CD4-positive, alpha-beta T cell (primary cell): ENCODE results near the gene LRRC38. TPM values are rescaled to one million over a fixed set of nuclear protein-coding genes. Genes with fewer than 3 reads are reported as not detected.

Experiments used
- ATAC-seq: fragments of 200-7000 bp; cut with Tn5 transposase; one replicate; pipeline ENCODE4 v1.10.0; 2022; ENCODE audit warnings: mild to moderate bottlenecking; ENCODE audit not compliant: poor library complexity
- CTCF ChIA-PET: fragments of 350-600 bp; sonication (Branson Sonifier 250); formaldehyde crosslinking; loops from one replicate; lab custom pipeline; 2021; ENCODE audit warnings: antibody characterized with exemption, inconsistent platforms; lab: Charles Lee
- POLR2A ChIA-PET: fragments of 350-600 bp; sonication (Branson Sonifier 250); formaldehyde crosslinking; loops from one replicate; lab custom pipeline; 2021; ENCODE audit warnings: antibody characterized with exemption, inconsistent platforms; lab: Charles Lee
- DNase-seq, 14 experiments: peaks; one replicate each; pipeline ENCODE4 v3.0.0-alpha.2; 2013 to 2020; ENCODE audit warnings: mixed read lengths in 2 of 14
- H3K27ac ChIP-seq, 2 donors: one replicate each; pipeline versions ENCODE4 v1.5.1 to v1.7.0; 2013; ENCODE audit warnings: low read length in 2 of 2, low read depth in 1 of 2, mild to moderate bottlenecking in 1 of 2
- H3K27me3 ChIP-seq, 2 experiments: 1 replicate in 1 of 2; 2 replicates in 1 of 2; pipeline versions ENCODE4 v1.6.1 to v1.7.0; 2013; ENCODE audit warnings: low read length in 2 of 2, control low read depth in 1 of 2, mild to moderate bottlenecking in 1 of 2, moderate library complexity in 1 of 2; ENCODE audit not compliant: insufficient read depth in 2 of 2, control insufficient read depth in 1 of 2
- H3K36me3 ChIP-seq: one replicate; pipeline ENCODE4 v1.6.1; 2013; ENCODE audit warnings: low read length, control low read depth; ENCODE audit not compliant: insufficient read depth
- H3K4me1 ChIP-seq: one replicate; pipeline ENCODE4 v1.6.1; 2013; ENCODE audit warnings: low read length, control low read depth; ENCODE audit not compliant: insufficient read depth
- H3K4me3 ChIP-seq: one replicate; pipeline ENCODE4 v1.5.1; 2013; ENCODE audit warnings: mild to moderate bottlenecking, low read length, moderate library complexity
- H3K9me3 ChIP-seq, 2 experiments: 1 replicate in 1 of 2; 2 replicates in 1 of 2; pipeline versions ENCODE4 v1.6.1 to v1.7.0; 2013; ENCODE audit warnings: low read length in 2 of 2, mild to moderate bottlenecking in 2 of 2, control low read depth in 1 of 2, moderate library complexity in 1 of 2; ENCODE audit not compliant: control insufficient read depth in 1 of 2, insufficient read depth in 1 of 2
- H3K27ac Mint-ChIP-seq: one replicate; pipeline ENCODE4 v1.8.0; 2020; ENCODE audit warnings: mixed read lengths
- H3K27me3 Mint-ChIP-seq: one replicate; pipeline ENCODE4 v1.8.0; 2021; ENCODE audit warnings: mixed read lengths
- H3K36me3 Mint-ChIP-seq: one replicate; pipeline ENCODE4 v1.8.0; 2021; ENCODE audit warnings: low read depth, mixed read lengths
- H3K4me1 Mint-ChIP-seq: one replicate; pipeline ENCODE4 v1.8.0; 2021; ENCODE audit warnings: low read depth, mixed read lengths
- H3K4me3 Mint-ChIP-seq: one replicate; pipeline ENCODE4 v1.8.0; 2020; ENCODE audit warnings: mild to moderate bottlenecking, mixed read lengths
- H3K9me3 Mint-ChIP-seq: one replicate; pipeline ENCODE4 v1.8.0; 2020; ENCODE audit warnings: mixed read lengths
- CTCF ChIP-seq: fragments of 200-600 bp; IDR thresholded peaks from one replicate; pipeline ENCODE4 v1.8.0; 2022; ENCODE audit warnings: antibody characterized with exemption, mild to moderate bottlenecking
- intact Hi-C, 2 experiments: fragments of 100-400 bp; cut with DNase I in 1 of 2; cut with micrococcal nuclease in 1 of 2; formaldehyde crosslinking; loops; one replicate each; pipeline versions ENCODE4 v1.15.1 to v1.9.0; 2023 to 2025; cut with DNase I, micrococcal nuclease
- total RNA-seq, 174 experiments: library from RNA in 2 of 174; stranded (reverse) in 2 of 174; gene quantifications; one replicate each; pipeline ENCODE4 v1.2.3 and lab custom pipeline; 2021 to 2026

Gene LRRC38
- total RNA-seq, 2 experiments from 2014 or later = not detected

- H3K36me3 ChIP-seq = no peaks in the 10 kb centered on the region
- no peak for ATAC-seq
Observed at GRCh38 chr1:13517193-13517812, 3.5 kb upstream of the LRRC38 start.

GRCh38 chr1:13516606-13517005, 2.8 kb upstream of the LRRC38 start:
- Mint-ChIP-seq H3K27me3 (peaks cover 62% of the 10 kb centered on the region), H3K4me3 (no peak overlapping the region), H3K4me1 (no peaks in the 10 kb centered on the region), H3K36me3 (no peaks in the 10 kb centered on the region), H3K27ac (no peak overlapping the region), H3K9me3 (no peaks in the 10 kb centered on the region)
- ChIA-PET CTCF (interaction anchor here (1.3 kb wide), 1 partner anchor 9 kb away, joined by 3 read pairs; no protein-coding TSS in a partner anchor), POLR2A (no interaction called here)
- Histone ChIP-seq H3K4me1 (no peaks in the 10 kb centered on the region), H3K27me3 (peaks cover 24 to 25% of the 10 kb centered on the region in 2 experiments), H3K9me3 (peaks cover 0 to 17% of the 10 kb centered on the region in 2 experiments), H3K36me3 (no peaks in the 10 kb centered on the region), H3K4me3 (no peak overlapping the region), H3K27ac (no peak overlapping the region)
- ATAC-seq (no peak), DNase-seq (no peak)
- intact Hi-C loops = no loop called here
- TF ChIP-seq CTCF = no peak

More at GRCh38 chr1:13517193-13517812, 3.5 kb upstream of the LRRC38 start:
- Mint-ChIP-seq H3K36me3 (no peaks in the 10 kb centered on the region), H3K27me3 (peaks cover 58% of the 10 kb centered on the region), H3K9me3 (no peaks in the 10 kb centered on the region), H3K4me3 (no peak overlapping the region), H3K27ac (no peak overlapping the region), H3K4me1 (no peaks in the 10 kb centered on the region)
- no peak for TF ChIP-seq CTCF
- no peak overlapping the region for H3K27ac ChIP-seq
- no peak for DNase-seq
- peaks cover 17 to 22% of the 10 kb centered on the region in 2 experiments for H3K27me3 ChIP-seq
- H3K4me3 ChIP-seq = no peak overlapping the region
- no peaks in the 10 kb centered on the region for H3K4me1 ChIP-seq
- POLR2A ChIA-PET = no interaction called here
- intact Hi-C loops = no loop called here
- CTCF ChIA-PET = interaction anchor here (1.3 kb wide), 1 partner anchor 8 kb away, joined by 3 read pairs; no protein-coding TSS in a partner anchor
- peaks cover 0 to 20% of the 10 kb centered on the region in 2 experiments for H3K9me3 ChIP-seq

- ATAC-seq = no peak
- H3K4me3 Mint-ChIP-seq = no peak overlapping the region
- H3K36me3 Mint-ChIP-seq = no peaks in the 10 kb centered on the region
- peaks cover 60% of the 10 kb centered on the region for H3K27me3 Mint-ChIP-seq
- no peaks in the 10 kb centered on the region for H3K9me3 Mint-ChIP-seq
- Histone ChIP-seq H3K27ac (no peak overlapping the region), H3K27me3 (peaks cover 25% of the 10 kb centered on the region in 2 experiments), H3K36me3 (no peaks in the 10 kb centered on the region), H3K9me3 (peaks cover 0 to 17% of the 10 kb centered on the region in 2 experiments), H3K4me1 (no peaks in the 10 kb centered on the region), H3K4me3 (no peak overlapping the region)
- POLR2A ChIA-PET = no interaction called here
- no peak overlapping the region for H3K27ac Mint-ChIP-seq
- DNase-seq = no peak
- CTCF ChIA-PET = no interaction called here
- H3K4me1 Mint-ChIP-seq = no peaks in the 10 kb centered on the region
- TF ChIP-seq CTCF = no peak
- intact Hi-C loops = no loop called here
Observed at GRCh38 chr1:13514821-13515220, 1.0 kb upstream of the LRRC38 start.
